Fibroblast of skin of left biceps (primary cell): ENCODE data around the gene NFIA.

ENCODE experiments used
- DNase-seq, 2 experiments: peaks; one replicate each; pipeline ENCODE4 v3.0.0-alpha.2; 2013; ENCODE audit warnings: low read depth in 2 of 2

Gene NFIA

GRCh38 chr1:61215676-61216289, 133.4 kb downstream of the NFIA start:
- no peak for DNase-seq

- DNase-seq, result no peak
These were observed 138.2 kb downstream of the NFIA start for GRCh38 chr1:61220536-61220935.

- no peak for DNase-seq
These were observed 139.3 kb downstream of the NFIA start for GRCh38 chr1:61221642-61222041.

GRCh38 chr1:61222240-61222639, 139.9 kb downstream of the NFIA start:
- DNase-seq, result no peak

DNA sequence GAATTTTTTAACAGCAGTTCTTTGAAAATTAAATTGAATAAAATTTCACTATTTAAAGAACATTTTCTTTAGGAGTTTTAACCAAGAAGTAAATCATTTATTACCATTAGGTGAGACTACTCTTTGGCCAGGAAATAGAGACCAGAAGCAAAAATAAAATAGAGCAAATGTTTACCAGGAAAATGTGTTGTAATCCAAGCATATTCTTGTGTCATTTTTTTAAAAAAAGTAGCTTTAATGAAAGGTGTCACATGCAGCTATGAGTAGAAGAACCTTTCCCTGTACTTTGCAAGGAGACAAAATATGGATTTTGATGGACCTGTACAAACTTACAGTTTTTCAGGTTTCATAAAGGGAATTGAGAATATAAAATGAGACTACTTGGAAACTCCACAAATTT, 140.8 kb downstream of the NFIA start:
- no peak for DNase-seq

GRCh38 chr1:61224609-61225008, 142.2 kb downstream of the NFIA start:
- DNase-seq, result no peak

GRCh38 chr1:61225478-61225877, 143.1 kb downstream of the NFIA start:
- DNase-seq, result no peak

DNA sequence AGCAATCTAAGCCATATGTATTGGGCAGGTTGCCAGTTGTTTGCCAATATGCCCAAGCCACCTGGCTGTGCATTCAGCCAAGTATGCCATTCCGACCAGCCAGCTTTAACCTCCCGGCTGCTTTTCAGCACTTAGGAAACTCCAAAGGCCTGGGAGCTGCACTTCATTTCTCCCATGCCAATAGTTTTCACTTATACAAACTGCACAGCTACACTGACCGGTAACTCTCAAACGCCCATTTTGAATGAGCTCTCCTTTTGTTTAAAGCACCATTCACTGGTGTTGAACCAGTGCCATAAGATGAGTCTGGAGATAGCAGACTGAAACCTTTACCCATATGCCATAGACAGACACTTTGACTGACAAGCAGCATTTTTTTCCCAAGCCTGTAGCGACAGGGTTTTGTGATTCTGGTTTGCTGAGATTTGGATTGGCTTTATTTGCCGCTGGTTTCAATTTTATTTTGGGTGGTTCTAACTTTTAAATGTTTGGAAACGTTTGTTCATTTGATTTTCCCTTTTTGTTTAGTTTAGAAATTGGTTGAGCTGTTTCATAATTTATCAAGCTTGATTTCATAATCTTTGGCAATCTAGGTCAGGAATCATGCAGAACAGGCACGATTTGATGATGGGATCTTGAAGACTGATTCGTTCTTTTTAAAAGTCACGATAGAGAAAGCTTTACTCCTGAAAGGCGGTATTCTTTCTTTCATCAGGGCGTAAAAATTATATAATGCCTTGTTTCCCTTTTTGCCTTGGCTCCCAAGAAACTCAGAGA, 144.6 kb downstream of the NFIA start:
- no peak for DNase-seq

DNA sequence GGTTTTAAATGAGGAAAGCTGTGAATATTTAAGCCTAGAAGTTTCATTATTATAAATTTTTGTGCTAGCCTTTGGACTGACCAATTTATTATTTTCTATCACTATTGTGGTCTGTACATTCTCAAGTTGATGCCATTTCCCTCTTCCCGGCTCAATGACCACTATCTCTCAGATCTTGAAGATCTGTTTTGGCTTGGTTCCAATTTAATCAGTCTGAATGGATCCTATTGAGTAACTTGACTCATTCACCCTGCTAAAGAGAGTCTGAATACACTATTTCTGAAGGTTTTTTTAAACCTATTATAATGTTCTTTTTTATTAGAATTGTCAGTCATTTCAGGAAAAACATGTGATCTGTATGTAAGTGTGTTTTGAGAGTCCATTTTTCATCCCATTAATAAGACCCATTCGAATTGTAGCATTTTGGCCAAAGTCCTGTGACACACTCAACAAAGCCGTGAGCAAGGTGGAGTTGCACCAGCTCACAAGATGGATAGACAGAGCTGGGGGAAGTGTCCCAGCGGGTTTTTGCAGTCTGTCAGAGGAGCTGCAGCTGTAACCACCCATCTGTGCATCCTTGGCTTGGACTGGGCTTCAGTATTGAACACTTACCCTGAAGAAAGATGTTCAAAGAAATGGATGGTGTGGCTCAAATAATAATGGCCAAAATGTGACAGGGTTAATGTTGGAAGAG, 145.6 kb downstream of the NFIA start:
- DNase-seq, result no peak

- DNase-seq, result no peak
These were observed 148.2 kb downstream of the NFIA start for GRCh38 chr1:61230523-61230922.

GRCh38 chr1:61231795-61232194, 149.4 kb downstream of the NFIA start:
- DNase-seq, result no peak

GRCh38 chr1:61233121-61233660, 150.8 kb downstream of the NFIA start:
- DNase-seq, result no peak

- DNase-seq, result no peak
These were observed 152.2 kb downstream of the NFIA start for GRCh38 chr1:61234587-61234919.

- no peak for DNase-seq
These were observed 154.8 kb downstream of the NFIA start for GRCh38 chr1:61237147-61237546.

GRCh38 chr1:61237659-61238358, 155.4 kb downstream of the NFIA start:
- DNase-seq, result no peak

DNA sequence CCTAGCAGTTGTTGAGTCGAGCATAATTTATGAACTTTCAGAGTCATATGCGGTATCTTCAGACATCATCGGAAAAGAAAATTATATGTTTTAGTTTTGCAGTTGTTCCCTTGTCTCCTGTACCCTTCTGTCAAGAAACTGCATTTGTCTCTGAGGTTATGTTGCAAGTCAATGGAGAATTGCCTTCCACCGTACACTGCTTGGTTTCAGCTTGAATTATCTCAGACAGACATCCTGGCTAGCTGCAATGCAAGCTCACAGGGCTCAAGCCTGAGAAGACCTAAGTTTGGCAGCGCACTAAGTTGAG, 156.0 kb downstream of the NFIA start:
- no peak for DNase-seq

GRCh38 chr1:61240878-61241277, 158.5 kb downstream of the NFIA start:
- no peak for DNase-seq

DNA sequence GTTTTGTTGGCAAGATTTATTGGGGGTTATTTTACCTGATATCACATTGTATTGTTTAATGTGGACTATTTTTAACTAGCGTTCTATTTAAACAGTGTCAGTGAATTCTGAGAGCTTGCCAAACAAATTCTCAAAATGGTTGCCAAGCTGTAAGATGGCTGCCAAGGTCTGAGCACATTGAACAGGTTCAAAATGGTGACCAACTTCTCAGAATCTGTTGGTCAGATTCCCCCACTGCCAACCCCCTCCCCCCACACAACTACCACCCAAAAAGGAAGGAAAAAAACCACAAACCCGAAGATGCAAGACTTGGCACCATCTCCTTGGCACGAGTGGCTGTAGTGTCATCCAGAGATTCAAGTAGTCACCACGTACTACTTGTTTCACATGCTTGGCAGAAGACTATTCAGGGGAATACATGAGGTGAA, 159.1 kb downstream of the NFIA start:
- no peak for DNase-seq

DNA sequence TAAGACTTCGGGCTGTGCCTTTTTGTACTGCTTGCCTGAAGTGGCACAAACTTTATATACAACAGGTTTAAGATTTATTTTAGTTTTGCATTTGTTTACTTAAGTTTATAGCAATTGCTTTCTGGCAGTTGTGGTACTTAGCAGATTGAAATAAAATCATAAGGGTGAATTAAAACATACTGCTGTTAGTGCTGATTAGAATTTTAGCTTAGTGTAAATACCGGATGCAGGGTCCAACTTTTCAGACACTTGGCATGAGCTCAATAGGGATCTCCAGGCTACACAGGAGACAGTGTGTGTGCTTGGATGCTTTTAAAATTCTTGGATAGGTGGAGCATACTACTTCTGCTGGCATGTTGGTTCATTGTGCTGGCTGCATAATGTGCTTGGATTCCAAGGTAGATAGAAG, 159.6 kb downstream of the NFIA start:
- DNase-seq, result no peak

DNA sequence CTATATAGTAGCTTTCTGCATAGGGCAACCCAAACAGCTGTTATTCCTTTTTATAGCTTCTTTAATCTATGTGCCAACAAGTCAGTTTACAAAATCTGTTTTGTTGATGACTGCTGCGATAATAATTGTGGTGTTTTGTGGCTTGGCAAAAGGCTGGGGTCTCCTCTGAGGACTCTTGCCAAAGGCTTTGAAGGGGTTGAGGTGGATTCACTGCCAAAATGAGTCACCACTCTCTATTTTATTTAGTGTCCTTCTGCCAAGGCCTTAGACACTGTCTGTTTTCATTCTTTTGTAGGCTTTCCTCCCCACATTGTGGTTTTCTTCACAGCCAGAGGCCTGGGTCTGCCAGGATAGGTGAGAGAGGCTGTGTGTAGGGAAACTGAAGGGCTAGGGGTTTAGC, 161.8 kb downstream of the NFIA start:
- peak; percentile 53 to 58 for DNase-seq

GRCh38 chr1:61245696-61246400, 163.5 kb downstream of the NFIA start:
- no peak for DNase-seq
